Trophoblast cell (in vitro differentiated cells and primary cell): ENCODE data around the gene PGF.

Source experiments
- DNase-seq, 2 donors: peaks; one replicate each; pipeline ENCODE4 v3.0.0-alpha.2; 2016
- H2AFZ ChIP-seq: 2 replicates; pipeline ENCODE4 v1.6.1; 2013; ENCODE audit warnings: low read length, moderate library complexity, mild to moderate bottlenecking; ENCODE audit not compliant: insufficient read depth, poor library complexity
- H2AK5ac ChIP-seq: 2 replicates; pipeline ENCODE4 v1.6.1; 2013; ENCODE audit warnings: mild to moderate bottlenecking, low read length
- H2BK120ac ChIP-seq: 2 replicates; pipeline ENCODE4 v1.6.1; 2013; ENCODE audit warnings: low read length, mild to moderate bottlenecking, moderate library complexity; ENCODE audit not compliant: insufficient read depth, poor library complexity
- H2BK12ac ChIP-seq: 2 replicates; pipeline ENCODE4 v1.6.1; 2013; ENCODE audit warnings: mild to moderate bottlenecking, low read length, moderate library complexity
- H2BK5ac ChIP-seq: 2 replicates; pipeline ENCODE4 v1.6.1; 2013; ENCODE audit warnings: low read length, low read depth, moderate library complexity, mild to moderate bottlenecking; ENCODE audit not compliant: poor library complexity
- H3K14ac ChIP-seq: 2 replicates; pipeline ENCODE4 v1.6.1; 2013; ENCODE audit warnings: mild to moderate bottlenecking, low read length
- H3K18ac ChIP-seq: 2 replicates; pipeline ENCODE4 v1.6.1; 2013; ENCODE audit warnings: mild to moderate bottlenecking, low read length
- H3K23ac ChIP-seq: 2 replicates; pipeline ENCODE4 v1.6.1; 2013; ENCODE audit warnings: low read length
- H3K27ac ChIP-seq: 2 replicates; pipeline ENCODE4 v1.5.1; 2013; ENCODE audit warnings: low read depth, mild to moderate bottlenecking, inconsistent platforms, low read length, moderate library complexity
- H3K27me3 ChIP-seq: 2 replicates; pipeline ENCODE4 v1.6.1; 2013; ENCODE audit warnings: inconsistent platforms, mild to moderate bottlenecking, low read length, moderate library complexity; ENCODE audit not compliant: insufficient read depth
- H3K36me3 ChIP-seq, 2 experiments: 1 replicate in 1 of 2; 2 replicates in 1 of 2; pipeline ENCODE4 v1.6.1; 2013; ENCODE audit warnings: low read length in 2 of 2, mild to moderate bottlenecking in 2 of 2, moderate library complexity in 1 of 2; ENCODE audit not compliant: insufficient read depth in 2 of 2, control insufficient read depth in 1 of 2
- H3K4ac ChIP-seq: 2 replicates; pipeline ENCODE4 v1.6.1; 2013; ENCODE audit warnings: low read depth, mild to moderate bottlenecking, low read length, moderate library complexity
- H3K4me1 ChIP-seq, 2 experiments: 1 replicate in 1 of 2; 2 replicates in 1 of 2; pipeline ENCODE4 v1.6.1; 2013; ENCODE audit warnings: low read length in 2 of 2, mild to moderate bottlenecking in 2 of 2, moderate library complexity in 1 of 2; ENCODE audit not compliant: insufficient read depth in 2 of 2, control insufficient read depth in 1 of 2
- H3K4me2 ChIP-seq: 2 replicates; pipeline ENCODE4 v1.6.1; 2013; ENCODE audit warnings: inconsistent platforms, mild to moderate bottlenecking, low read length, moderate library complexity
- H3K4me3 ChIP-seq: 2 replicates; pipeline ENCODE4 v1.5.1; 2013; ENCODE audit warnings: mild to moderate bottlenecking, low read depth, low read length, inconsistent platforms
- H3K79me1 ChIP-seq: one replicate; pipeline ENCODE4 v1.6.1; 2013; ENCODE audit warnings: low read length
- H3K79me2 ChIP-seq: 2 replicates; pipeline ENCODE4 v1.6.1; 2013; ENCODE audit warnings: low read length, mild to moderate bottlenecking; ENCODE audit not compliant: control insufficient read depth, insufficient read depth, poor library complexity
- H3K9ac ChIP-seq: 2 replicates; pipeline ENCODE4 v1.6.1; 2013; ENCODE audit warnings: mild to moderate bottlenecking, low read length
- H3K9me3 ChIP-seq: 2 replicates; pipeline ENCODE4 v1.6.1; 2013; ENCODE audit warnings: low read depth, mild to moderate bottlenecking, control low read depth, inconsistent platforms, low read length; ENCODE audit not compliant: insufficient read depth
- H4K12ac ChIP-seq: 2 replicates; pipeline ENCODE4 v1.6.1; 2013; ENCODE audit warnings: low read depth, mild to moderate bottlenecking, low read length, moderate library complexity
- H4K8ac ChIP-seq: 2 replicates; pipeline ENCODE4 v1.6.1; 2013; ENCODE audit warnings: low read depth, mild to moderate bottlenecking, low read length, moderate library complexity
- H4K91ac ChIP-seq: one replicate; pipeline ENCODE4 v1.6.1; 2013; ENCODE audit warnings: low read depth, mild to moderate bottlenecking, low read length, moderate library complexity
- WGBS: extraction: QIAGEN DNeasy Blood & Tissue Kit; methylation state at CpG from one replicate; pipeline ENCODE4 v1.1.7; 2013; ENCODE audit warnings: missing lambda C conversion rate; ENCODE audit not compliant: insufficient read length, insufficient coverage; ENCODE audit errors: extremely low coverage; 5-methylcytosine and 5-hydroxymethylcytosine counted together

The PGF gene

GRCh38 chr14:74956027-74956279 is 556 bp upstream of the PGF start:
- Histone ChIP-seq H3K4me2 (peak overlapping the region; percentile 64), H2AFZ (peak overlapping the region; percentile 62), H3K27me3 (no peaks in the 10 kb centered on the region), H2BK12ac (peak overlapping the region; percentile 34), H3K18ac (peak overlapping the region; percentile 58), H2BK120ac (peak overlapping the region; percentile 34), H3K4me3 (no peak overlapping the region), H3K27ac (peak overlapping the region; percentile 50), H2BK5ac (peak overlapping the region; percentile 65), H3K9me3 (peaks cover 2% of the 10 kb centered on the region), H2AK5ac (no peak overlapping the region), H3K79me2 (peaks cover 16% of the 10 kb centered on the region), H3K4me1 (peaks cover 22 to 27% of the 10 kb centered on the region in 2 experiments), H3K9ac (no peak overlapping the region), H3K23ac (no peak overlapping the region), H3K36me3 (peaks cover 10 to 17% of the 10 kb centered on the region in 2 experiments), H4K8ac (peak overlapping the region; percentile 33), H3K79me1 (peaks cover 37% of the 10 kb centered on the region), H4K91ac (peak overlapping the region; percentile 73), H4K12ac (peak overlapping the region; percentile 32), H3K4ac (peak overlapping the region; percentile 25), H3K14ac (peak overlapping the region; percentile 50)
- no CpG with 5 or more reads among the region's 9 CpGs for WGBS
- DNase-seq: no peak

- Histone ChIP-seq H4K91ac (peak overlapping the region; percentile 76), H2AFZ (no peak overlapping the region), H2BK120ac (peak overlapping the region; percentile 28), H2BK5ac (peak overlapping the region; percentile 18), H3K4me1 (peaks cover 22 to 27% of the 10 kb centered on the region in 2 experiments), H3K79me2 (peaks cover 16% of the 10 kb centered on the region), H3K18ac (peak overlapping the region; percentile 12), H2AK5ac (peak overlapping the region; percentile 19), H3K4me3 (peak overlapping the region; percentile 59), H3K23ac (no peak overlapping the region), H3K4ac (no peak overlapping the region), H3K14ac (peak overlapping the region; percentile 64), H3K79me1 (peaks cover 33% of the 10 kb centered on the region), H3K4me2 (peak overlapping the region; percentile 64), H3K9ac (no peak overlapping the region), H4K12ac (peak overlapping the region; percentile 35), H3K27ac (peak overlapping the region; percentile 61), H3K9me3 (peaks cover 2% of the 10 kb centered on the region), H3K27me3 (no peaks in the 10 kb centered on the region), H3K36me3 (peaks cover 16 to 17% of the 10 kb centered on the region in 2 experiments), H4K8ac (peak overlapping the region; percentile 33), H2BK12ac (no peak overlapping the region)
- DNase-seq: no peak
- no CpG with 5 or more reads among the region's 3 CpGs for WGBS
Measured at GRCh38 chr14:74954947-74955228, 509 bp downstream of the PGF start.

- H4K8ac ChIP-seq: peak overlapping the region; percentile 52
- peak overlapping the region; percentile 32 for H2BK5ac ChIP-seq
- peak overlapping the region; percentile 43 for H3K4me3 ChIP-seq
- H3K9me3 ChIP-seq: no peaks in the 10 kb centered on the region
- peak overlapping the region; percentile 42 for H2BK12ac ChIP-seq
- peak overlapping the region; percentile 79 for H3K14ac ChIP-seq
- H2AFZ ChIP-seq: no peak overlapping the region
- peak overlapping the region; percentile 1 for H2AK5ac ChIP-seq
- no CpG with 5 or more reads among the region's 18 CpGs for WGBS
- H4K12ac ChIP-seq: peak overlapping the region; percentile 48
- H3K23ac ChIP-seq: no peak overlapping the region
- peak in 1 of 2 donors; percentile 51 for DNase-seq
- peaks cover 19 to 20% of the 10 kb centered on the region in 2 experiments for H3K36me3 ChIP-seq
- H3K4ac ChIP-seq: peak overlapping the region; percentile 24
- no peaks in the 10 kb centered on the region for H3K27me3 ChIP-seq
- H3K9ac ChIP-seq: peak overlapping the region; percentile 5
- H2BK120ac ChIP-seq: peak overlapping the region; percentile 37
- peaks cover 22 to 27% of the 10 kb centered on the region in 2 experiments for H3K4me1 ChIP-seq
- H3K79me2 ChIP-seq: peaks cover 16% of the 10 kb centered on the region
- H3K4me2 ChIP-seq: peak overlapping the region; percentile 26
- H4K91ac ChIP-seq: peak overlapping the region; percentile 6
- H3K18ac ChIP-seq: peak overlapping the region; percentile 79
- H3K27ac ChIP-seq: peak overlapping the region; percentile 61
- H3K79me1 ChIP-seq: peaks cover 33% of the 10 kb centered on the region
Measured at GRCh38 chr14:74954232-74954946, 1.0 kb downstream of the PGF start.

DNA sequence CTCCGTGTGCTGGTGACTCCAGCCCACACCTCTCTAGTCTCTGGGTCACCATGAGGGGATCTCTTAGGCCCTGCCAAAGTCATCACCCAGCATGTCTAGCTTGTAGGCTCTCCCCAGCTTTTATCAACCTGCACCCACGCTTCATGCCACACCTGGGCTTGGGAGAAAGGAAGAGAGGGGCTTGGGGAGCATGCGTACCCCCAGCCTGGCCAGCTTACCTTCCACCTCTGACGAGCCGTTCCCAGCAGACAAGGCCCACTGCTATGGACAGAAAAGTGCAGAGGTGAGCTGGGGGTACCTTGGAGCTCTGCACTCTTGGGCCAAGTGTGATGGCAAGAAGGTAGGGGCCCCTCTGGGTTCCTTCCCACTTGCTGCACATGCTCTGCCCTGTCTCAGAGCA is 1.7 kb downstream of the PGF start:
- Histone ChIP-seq H3K27ac (peak overlapping the region; percentile 61), H3K18ac (peak overlapping the region; percentile 16), H3K9me3 (no peaks in the 10 kb centered on the region)

More for the DNA sequence above, 1.7 kb downstream of the PGF start:
- no peak for DNase-seq
- Histone ChIP-seq H2AFZ (no peak overlapping the region), H3K4me1 (peaks cover 22 to 27% of the 10 kb centered on the region in 2 experiments), H4K91ac (peak overlapping the region; percentile 11), H3K79me1 (peaks cover 33% of the 10 kb centered on the region), H4K8ac (peak overlapping the region; percentile 52), H3K9ac (no peak overlapping the region), H3K14ac (peak overlapping the region; percentile 79), H3K4me3 (peak overlapping the region; percentile 52), H3K79me2 (peaks cover 16% of the 10 kb centered on the region), H3K4ac (no peak overlapping the region), H3K4me2 (no peak overlapping the region), H3K27me3 (no peaks in the 10 kb centered on the region), H2BK12ac (no peak overlapping the region), H2BK5ac (peak overlapping the region; percentile 13), H4K12ac (peak overlapping the region; percentile 48), H2BK120ac (peak overlapping the region; percentile 18), H2AK5ac (peak overlapping the region; percentile 7), H3K36me3 (peaks cover 26% of the 10 kb centered on the region in 2 experiments), H3K23ac (no peak overlapping the region)
- no CpG with 5 or more reads among the region's 5 CpGs for WGBS
